NCI-H69 (cell line): ENCODE results near the gene IFT57.
A peak's percentile ranks its signal among the peaks of the same experiment; 100 is the strongest.

ENCODE experiments used
- DNase-seq: peaks from one replicate; lab custom pipeline; 2025; lab: John Stamatoyannopoulos, UW

IFT57 gene

GRCh38 chr3:108218811-108219210 is 3.4 kb downstream of the IFT57 start:
- DNase-seq = no peak

- DNase-seq = no peak
Observed at GRCh38 chr3:108215871-108216270, 6.4 kb downstream of the IFT57 start.

- DNase-seq = no peak
Observed at GRCh38 chr3:108209579-108209978, 12.6 kb downstream of the IFT57 start.

- peak; percentile 21 for DNase-seq
Observed at GRCh38 chr3:108208831-108209230, 13.4 kb downstream of the IFT57 start.

GRCh38 chr3:108202834-108203233 is 19.4 kb downstream of the IFT57 start:
- peak; percentile 89 for DNase-seq

- peak; percentile 81 for DNase-seq
Observed at GRCh38 chr3:108202080-108202479, 20.1 kb downstream of the IFT57 start.

GRCh38 chr3:108201258-108201657 is 21.0 kb downstream of the IFT57 start:
- no peak for DNase-seq

- DNase-seq = no peak
Observed at GRCh38 chr3:108200578-108200977, 21.6 kb downstream of the IFT57 start.

- DNase-seq = no peak
Observed at GRCh38 chr3:108200024-108200423, 22.2 kb downstream of the IFT57 start.

- no peak for DNase-seq
Observed at GRCh38 chr3:108191394-108191793, 30.8 kb downstream of the IFT57 start.

- no peak for DNase-seq
Observed at GRCh38 chr3:108190346-108190745, 31.9 kb downstream of the IFT57 start.

GRCh38 chr3:108189440-108189839 is 32.8 kb downstream of the IFT57 start:
- no peak for DNase-seq

GRCh38 chr3:108185536-108185935 is 36.7 kb downstream of the IFT57 start:
- no peak for DNase-seq

GRCh38 chr3:108184824-108185223 is 37.4 kb downstream of the IFT57 start:
- no peak for DNase-seq

GRCh38 chr3:108183971-108184370 is 38.3 kb downstream of the IFT57 start:
- DNase-seq = no peak

GRCh38 chr3:108183181-108183580 is 39.0 kb downstream of the IFT57 start:
- peak; percentile 48 for DNase-seq

- peak; percentile 90 for DNase-seq
Observed at GRCh38 chr3:108182339-108182738, 39.9 kb downstream of the IFT57 start.

- no peak for DNase-seq
Observed at GRCh38 chr3:108181172-108181571, 41.1 kb downstream of the IFT57 start.

- DNase-seq = peak; percentile 94
Observed at GRCh38 chr3:108180194-108180593, 42.0 kb downstream of the IFT57 start.

GRCh38 chr3:108178676-108179075 is 43.5 kb downstream of the IFT57 start:
- peak; percentile 20 for DNase-seq

- DNase-seq = peak; percentile 11
Observed at GRCh38 chr3:108177536-108177935, 44.7 kb downstream of the IFT57 start.

- DNase-seq = no peak
Observed at GRCh38 chr3:108175352-108175751, 46.9 kb downstream of the IFT57 start.

GRCh38 chr3:108171106-108171505 is 51.1 kb downstream of the IFT57 start:
- peak; percentile 48 for DNase-seq

- DNase-seq = no peak
Observed at GRCh38 chr3:108164391-108164790, 57.8 kb downstream of the IFT57 start.

- DNase-seq = no peak
Observed at GRCh38 chr3:108159865-108160264, 62.4 kb downstream of the IFT57 start.
